ENCODE measurements around the gene TNRC6A.

Gene TNRC6A

GRCh38 chr16:24758373-24758772 lies 28.9 kb downstream of the TNRC6A start:
- no peak for TF ChIP-seq CTCF (conservative IDR thresholded peaks at IDR 0.05; ENCODE audit: low read depth, low read length)
- Histone ChIP-seq H2AFZ (ENCODE audit: low read depth) (no peak overlapping the region), H3K9ac (no peak overlapping the region), H3K4me3 (IDR thresholded peaks at IDR 0.05; ENCODE audit: insufficient read depth, low read depth, low read length) (no peak overlapping the region), H4K20me1 (ENCODE audit: insufficient read depth) (peaks cover 20% of the 10 kb centered on the region; the same call in 1 of the 2 replicates), H3K27me3 (ENCODE audit: insufficient read depth, low read depth) (no peaks in the 10 kb centered on the region), H3K79me2 (ENCODE audit: insufficient read depth, low read depth) (peaks cover 45% of the 10 kb centered on the region; the same call in 1 of the 2 replicates), H3K4me2 (no peak overlapping the region), H3K4me1 (ENCODE audit: low read depth, poor library complexity, severe bottlenecking) (peaks cover 37% of the 10 kb centered on the region), H3K36me3 (ENCODE audit: insufficient read depth) (0 out of 2 replicates have a peak, but pooled peaks cover 5% of the 10 kb centered on the region), H3K27ac (no peak overlapping the region)

- Histone ChIP-seq H3K79me2 (ENCODE audit: insufficient read depth, low read depth) (peaks cover 39% of the 10 kb centered on the region; the same call in 1 of the 2 replicates), H3K9ac (no peak overlapping the region), H3K4me1 (ENCODE audit: low read depth, poor library complexity, severe bottlenecking) (peaks cover 37% of the 10 kb centered on the region), H3K27me3 (ENCODE audit: insufficient read depth, low read depth) (no peaks in the 10 kb centered on the region), H4K20me1 (ENCODE audit: insufficient read depth) (peaks cover 20% of the 10 kb centered on the region; the same call in 1 of the 2 replicates), H3K4me3 (IDR thresholded peaks at IDR 0.05; ENCODE audit: insufficient read depth, low read depth, low read length) (no peak overlapping the region), H2AFZ (ENCODE audit: low read depth) (no peak overlapping the region), H3K36me3 (ENCODE audit: insufficient read depth) (0 out of 2 replicates have a peak, but pooled peaks cover 5% of the 10 kb centered on the region), H3K27ac (no peak overlapping the region), H3K4me2 (no peak overlapping the region)
- no peak for TF ChIP-seq CTCF (conservative IDR thresholded peaks at IDR 0.05; ENCODE audit: low read depth, low read length)
Measured at GRCh38 chr16:24759006-24759405, 29.6 kb downstream of the TNRC6A start.

- no peaks in the 10 kb centered on the region for H3K27me3 ChIP-seq (ENCODE audit: insufficient read depth, low read depth)
- TF ChIP-seq CTCF (conservative IDR thresholded peaks at IDR 0.05; ENCODE audit: low read depth, low read length), result no peak
- no peak overlapping the region for H3K27ac ChIP-seq
- H3K4me2 ChIP-seq, result no peak overlapping the region
- H3K9ac ChIP-seq, result no peak overlapping the region
- H2AFZ ChIP-seq (ENCODE audit: low read depth), result no peak overlapping the region
- H3K4me3 ChIP-seq (IDR thresholded peaks at IDR 0.05; ENCODE audit: insufficient read depth, low read depth, low read length), result no peak overlapping the region
- peaks cover 23% of the 10 kb centered on the region; the same call in 1 of the 2 replicates for H3K79me2 ChIP-seq (ENCODE audit: insufficient read depth, low read depth)
- 0 out of 2 replicates have a peak, but pooled peaks cover 5% of the 10 kb centered on the region for H3K36me3 ChIP-seq (ENCODE audit: insufficient read depth)
- 0 out of 2 replicates have a peak, but pooled peaks cover 8% of the 10 kb centered on the region for H4K20me1 ChIP-seq (ENCODE audit: insufficient read depth)
- H3K4me1 ChIP-seq (ENCODE audit: low read depth, poor library complexity, severe bottlenecking), result peaks cover 22% of the 10 kb centered on the region
Measured at GRCh38 chr16:24761526-24761925, 32.1 kb downstream of the TNRC6A start.

- 0 out of 2 replicates have a peak, but pooled peaks cover 3% of the 10 kb centered on the region for H3K36me3 ChIP-seq (ENCODE audit: insufficient read depth)
- no peaks in the 10 kb centered on the region for H4K20me1 ChIP-seq (ENCODE audit: insufficient read depth)
- no peak overlapping the region for H3K27ac ChIP-seq
- no peak overlapping the region for H2AFZ ChIP-seq (ENCODE audit: low read depth)
- H3K27me3 ChIP-seq (ENCODE audit: insufficient read depth, low read depth), result no peaks in the 10 kb centered on the region
- no peak overlapping the region for H3K4me3 ChIP-seq (IDR thresholded peaks at IDR 0.05; ENCODE audit: insufficient read depth, low read depth, low read length)
- peaks cover 22% of the 10 kb centered on the region; the same call in 1 of the 2 replicates for H3K79me2 ChIP-seq (ENCODE audit: insufficient read depth, low read depth)
- no peak overlapping the region for H3K4me2 ChIP-seq
- peaks cover 20% of the 10 kb centered on the region for H3K4me1 ChIP-seq (ENCODE audit: low read depth, poor library complexity, severe bottlenecking)
- no peak overlapping the region for H3K9ac ChIP-seq
- no peak for TF ChIP-seq CTCF (conservative IDR thresholded peaks at IDR 0.05; ENCODE audit: low read depth, low read length)
Measured at GRCh38 chr16:24764916-24765315, 35.5 kb downstream of the TNRC6A start.
